ENCODE data around the gene PDCD5.
A peak's percentile ranks its signal among the peaks of the same experiment; 100 is the strongest.
"Not testable (repeated sequence)": the region's sequence is repeated elsewhere in the genome, so short reads cannot be mapped to it uniquely, and the experiment has no call there.

PDCD5 gene, protein sequence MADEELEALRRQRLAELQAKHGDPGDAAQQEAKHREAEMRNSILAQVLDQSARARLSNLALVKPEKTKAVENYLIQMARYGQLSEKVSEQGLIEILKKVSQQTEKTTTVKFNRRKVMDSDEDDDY

DNA sequence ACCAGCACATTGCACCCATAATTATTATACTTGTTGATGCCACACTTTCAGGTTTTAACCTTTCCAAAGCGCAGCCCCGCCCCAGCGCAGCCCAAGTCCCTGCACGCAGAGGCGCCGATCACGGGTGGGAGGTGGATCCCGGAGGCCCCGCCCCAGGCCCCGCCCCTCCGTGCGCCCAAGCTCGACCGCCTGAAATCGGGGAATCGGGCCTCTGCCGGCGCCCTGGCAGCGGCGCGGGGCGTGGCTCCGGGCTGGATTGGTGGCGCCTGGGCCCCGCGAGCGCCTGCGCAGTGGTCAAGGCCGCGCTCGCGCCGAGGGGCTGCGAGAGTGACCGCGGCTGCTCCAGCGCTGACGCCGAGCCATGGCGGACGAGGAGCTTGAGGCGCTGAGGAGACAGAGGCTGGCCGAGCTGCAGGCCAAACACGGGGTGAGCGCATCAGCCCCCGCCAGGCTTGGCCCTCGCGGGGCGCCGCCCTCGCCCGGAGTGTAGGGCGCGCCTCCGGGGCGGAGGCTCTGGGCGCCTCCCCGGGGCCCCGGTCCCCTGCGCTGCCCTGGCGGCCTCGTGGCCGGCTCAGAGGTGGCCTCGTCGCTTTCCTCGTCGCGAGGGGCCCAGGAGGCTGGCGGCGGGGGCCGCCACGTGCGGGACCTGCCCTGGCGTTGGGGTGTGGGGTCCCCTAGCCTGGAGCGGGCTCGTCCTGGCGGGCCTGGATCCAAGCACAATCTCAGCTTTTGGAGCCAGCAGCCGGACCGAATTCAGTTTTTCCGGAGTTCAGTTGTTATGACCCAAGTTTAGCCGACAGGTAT, at the start of gene PDCD5:
Gene PDCD5 (plus strand): TSS at position 290 of the 804 bp plus-strand sequence. CDS start 72 bp downstream, at position 362.
- Histone ChIP-seq H3K27me3 (ENCODE audit: control insufficient read depth, insufficient read depth, low read length) (peaks cover 11% of the 10 kb centered on the region), H3K27ac (ENCODE audit: low read depth, low read length) (peak within 1 kb of the TSS; percentile 2; the same call in 1 of the 2 replicates), H3K9ac (ENCODE audit: low read length) (peak within 1 kb of the TSS; percentile 89), H3K4me3 (ENCODE audit: low read depth, low read length) (peak within 1 kb of the TSS; percentile 69), H3K4me1 (ENCODE audit: control insufficient read depth, insufficient read depth, low read length) (no peaks in the 10 kb centered on the region), H3K36me3 (ENCODE audit: control insufficient read depth, insufficient read depth, low read length) (peaks cover 36% of the 10 kb centered on the region), H3K9me3 (ENCODE audit: control insufficient read depth, insufficient read depth, low read depth, low read length) (no peaks in the 10 kb centered on the region)

DNA sequence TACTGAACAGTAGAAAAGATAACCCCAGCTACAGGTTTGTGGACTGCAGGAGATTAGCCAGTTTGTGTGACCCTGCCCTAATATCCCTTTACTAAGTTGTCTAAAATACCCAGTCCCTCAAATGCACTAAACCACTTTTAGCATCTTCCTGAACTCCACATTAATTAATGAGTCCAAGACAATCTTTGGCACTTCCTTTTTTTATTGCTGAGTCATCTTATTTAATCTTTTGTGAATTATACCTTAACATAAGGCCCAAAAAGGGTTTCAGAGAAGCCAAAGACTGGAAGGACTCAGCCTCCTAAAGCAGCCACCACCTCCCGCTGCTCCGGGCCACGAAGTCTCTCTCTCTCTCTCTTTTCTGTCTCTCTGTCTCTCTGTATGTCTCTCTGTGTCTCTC, 48.8 kb upstream of the PDCD5 start:
- no peaks in the 10 kb centered on the region for H3K4me1 ChIP-seq (ENCODE audit: control insufficient read depth, insufficient read depth, low read length)
- H3K9me3 ChIP-seq (ENCODE audit: control insufficient read depth, insufficient read depth, low read depth, low read length) = peaks cover 9% of the 10 kb centered on the region
- H3K27me3 ChIP-seq (ENCODE audit: control insufficient read depth, insufficient read depth, low read length) = no peaks in the 10 kb centered on the region
- no peak overlapping the region for H3K9ac ChIP-seq (ENCODE audit: low read length)
- no peak overlapping the region for H3K27ac ChIP-seq (ENCODE audit: low read depth, low read length)
- no peak overlapping the region for H3K4me3 ChIP-seq (ENCODE audit: low read depth, low read length)
- H3K36me3 ChIP-seq (ENCODE audit: control insufficient read depth, insufficient read depth, low read length) = no peaks in the 10 kb centered on the region

DNA sequence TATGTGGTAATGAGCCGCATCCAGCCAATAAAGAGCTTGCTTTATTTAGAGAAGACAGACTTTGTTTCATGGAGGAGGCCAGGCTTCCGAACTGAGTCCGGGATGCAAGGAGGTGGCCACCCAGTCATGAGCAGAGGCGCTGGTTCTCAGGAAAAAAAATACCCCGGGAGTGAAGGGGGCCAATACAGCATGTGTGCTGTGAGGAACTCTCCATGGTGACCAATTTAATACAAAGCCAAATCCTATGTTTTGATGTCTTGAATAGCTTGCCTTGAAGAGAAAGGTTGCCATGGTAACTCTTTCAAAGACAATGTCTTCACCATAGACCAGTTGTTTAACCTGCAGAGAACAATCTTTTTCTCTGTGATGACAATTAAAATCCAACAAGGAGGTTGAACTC, 43.4 kb upstream of the PDCD5 start:
- no peaks in the 10 kb centered on the region for H3K9me3 ChIP-seq (ENCODE audit: control insufficient read depth, insufficient read depth, low read depth, low read length)
- H3K27ac ChIP-seq (ENCODE audit: low read depth, low read length) = no peak overlapping the region
- H3K27me3 ChIP-seq (ENCODE audit: control insufficient read depth, insufficient read depth, low read length) = no peaks in the 10 kb centered on the region
- H3K36me3 ChIP-seq (ENCODE audit: control insufficient read depth, insufficient read depth, low read length) = no peaks in the 10 kb centered on the region
- no peak overlapping the region for H3K4me3 ChIP-seq (ENCODE audit: low read depth, low read length)
- H3K4me1 ChIP-seq (ENCODE audit: control insufficient read depth, insufficient read depth, low read length) = no peaks in the 10 kb centered on the region
- H3K9ac ChIP-seq (ENCODE audit: low read length) = no peak overlapping the region

DNA sequence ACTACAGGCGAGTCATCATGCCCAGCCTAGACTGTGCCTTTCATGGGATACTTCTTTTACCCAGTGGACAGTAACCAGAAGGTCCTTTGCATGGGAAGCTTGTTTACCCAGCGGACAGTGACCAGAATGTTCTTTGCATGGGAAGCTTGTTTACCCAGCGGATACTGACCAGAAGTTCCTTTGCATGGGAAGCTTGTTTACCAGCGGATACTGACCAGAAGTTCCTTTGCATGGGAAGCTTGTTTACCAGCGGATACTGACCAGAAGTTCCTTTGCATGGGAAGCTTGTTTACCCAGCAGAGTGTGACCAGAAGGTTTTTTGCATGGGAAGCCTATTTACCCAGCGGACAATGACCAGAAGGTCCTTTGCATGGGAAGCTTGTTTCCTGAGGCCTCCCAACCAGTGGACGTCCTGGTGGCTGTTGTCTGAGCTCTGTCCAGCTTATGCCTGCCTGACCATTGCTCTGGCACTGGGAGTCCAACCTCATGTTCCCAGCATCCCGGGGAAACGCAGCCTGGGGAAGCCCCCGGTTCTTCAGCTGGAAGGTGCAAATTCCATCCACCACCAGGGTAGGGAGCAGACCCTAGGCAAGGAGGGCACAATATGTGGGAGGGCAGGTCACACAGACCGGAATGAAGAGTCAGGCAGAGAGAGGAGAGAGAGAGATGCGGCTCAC, 41.6 kb upstream of the PDCD5 start:
- no peak overlapping the region for H3K9ac ChIP-seq (ENCODE audit: low read length)
- H3K36me3 ChIP-seq (ENCODE audit: control insufficient read depth, insufficient read depth, low read length) = no peaks in the 10 kb centered on the region
- no peaks in the 10 kb centered on the region for H3K27me3 ChIP-seq (ENCODE audit: control insufficient read depth, insufficient read depth, low read length)
- H3K4me3 ChIP-seq (ENCODE audit: low read depth, low read length) = no peak overlapping the region
- no peaks in the 10 kb centered on the region for H3K9me3 ChIP-seq (ENCODE audit: control insufficient read depth, insufficient read depth, low read depth, low read length)
- H3K4me1 ChIP-seq (ENCODE audit: control insufficient read depth, insufficient read depth, low read length) = no peaks in the 10 kb centered on the region
- no peak overlapping the region for H3K27ac ChIP-seq (ENCODE audit: low read depth, low read length)

- no peak overlapping the region for H3K27ac ChIP-seq (ENCODE audit: low read depth, low read length)
- H3K36me3 ChIP-seq (ENCODE audit: control insufficient read depth, insufficient read depth, low read length) = no peaks in the 10 kb centered on the region
- no peaks in the 10 kb centered on the region for H3K9me3 ChIP-seq (ENCODE audit: control insufficient read depth, insufficient read depth, low read depth, low read length)
- no peaks in the 10 kb centered on the region for H3K27me3 ChIP-seq (ENCODE audit: control insufficient read depth, insufficient read depth, low read length)
- no peak overlapping the region for H3K9ac ChIP-seq (ENCODE audit: low read length)
- H3K4me3 ChIP-seq (ENCODE audit: low read depth, low read length) = no peak overlapping the region
- no peaks in the 10 kb centered on the region for H3K4me1 ChIP-seq (ENCODE audit: control insufficient read depth, insufficient read depth, low read length)
Measured at GRCh38 chr19:32540621-32541020, 40.4 kb upstream of the PDCD5 start.

DNA sequence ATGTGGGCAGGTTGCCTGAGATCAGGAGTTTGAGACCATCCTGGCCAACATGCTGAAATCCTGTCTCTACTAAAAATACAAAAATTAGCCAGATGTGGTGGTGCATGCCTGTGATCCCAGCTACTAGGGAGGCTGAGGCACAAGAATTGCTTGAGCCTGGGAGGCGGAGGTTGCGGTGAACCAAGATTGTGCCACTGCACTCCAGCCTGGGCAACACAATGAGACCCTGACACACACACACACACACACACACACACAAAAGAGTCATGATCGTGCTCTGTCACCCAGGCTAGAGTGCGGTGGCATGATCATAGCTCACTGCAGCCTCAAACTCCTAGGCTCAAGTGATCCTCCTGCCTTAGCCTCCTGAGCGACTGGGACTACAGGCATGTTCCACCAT, 39.6 kb upstream of the PDCD5 start:
- H3K36me3 ChIP-seq (ENCODE audit: control insufficient read depth, insufficient read depth, low read length); H3K4me1 ChIP-seq (ENCODE audit: control insufficient read depth, insufficient read depth, low read length); H3K27me3 ChIP-seq (ENCODE audit: control insufficient read depth, insufficient read depth, low read length); H3K9ac ChIP-seq (ENCODE audit: low read length); H3K4me3 ChIP-seq (ENCODE audit: low read depth, low read length); H3K27ac ChIP-seq (ENCODE audit: low read depth, low read length); H3K9me3 ChIP-seq (ENCODE audit: control insufficient read depth, insufficient read depth, low read depth, low read length): not testable (repeated sequence)

GRCh38 chr19:32542477-32543108, 38.4 kb upstream of the PDCD5 start:
- no peaks in the 10 kb centered on the region for H3K27me3 ChIP-seq (ENCODE audit: control insufficient read depth, insufficient read depth, low read length)
- no peaks in the 10 kb centered on the region for H3K36me3 ChIP-seq (ENCODE audit: control insufficient read depth, insufficient read depth, low read length)
- no peaks in the 10 kb centered on the region for H3K9me3 ChIP-seq (ENCODE audit: control insufficient read depth, insufficient read depth, low read depth, low read length)
- H3K4me1 ChIP-seq (ENCODE audit: control insufficient read depth, insufficient read depth, low read length) = no peaks in the 10 kb centered on the region
- H3K4me3 ChIP-seq (ENCODE audit: low read depth, low read length) = no peak overlapping the region
- H3K9ac ChIP-seq (ENCODE audit: low read length) = no peak overlapping the region
- H3K27ac ChIP-seq (ENCODE audit: low read depth, low read length) = no peak overlapping the region

DNA sequence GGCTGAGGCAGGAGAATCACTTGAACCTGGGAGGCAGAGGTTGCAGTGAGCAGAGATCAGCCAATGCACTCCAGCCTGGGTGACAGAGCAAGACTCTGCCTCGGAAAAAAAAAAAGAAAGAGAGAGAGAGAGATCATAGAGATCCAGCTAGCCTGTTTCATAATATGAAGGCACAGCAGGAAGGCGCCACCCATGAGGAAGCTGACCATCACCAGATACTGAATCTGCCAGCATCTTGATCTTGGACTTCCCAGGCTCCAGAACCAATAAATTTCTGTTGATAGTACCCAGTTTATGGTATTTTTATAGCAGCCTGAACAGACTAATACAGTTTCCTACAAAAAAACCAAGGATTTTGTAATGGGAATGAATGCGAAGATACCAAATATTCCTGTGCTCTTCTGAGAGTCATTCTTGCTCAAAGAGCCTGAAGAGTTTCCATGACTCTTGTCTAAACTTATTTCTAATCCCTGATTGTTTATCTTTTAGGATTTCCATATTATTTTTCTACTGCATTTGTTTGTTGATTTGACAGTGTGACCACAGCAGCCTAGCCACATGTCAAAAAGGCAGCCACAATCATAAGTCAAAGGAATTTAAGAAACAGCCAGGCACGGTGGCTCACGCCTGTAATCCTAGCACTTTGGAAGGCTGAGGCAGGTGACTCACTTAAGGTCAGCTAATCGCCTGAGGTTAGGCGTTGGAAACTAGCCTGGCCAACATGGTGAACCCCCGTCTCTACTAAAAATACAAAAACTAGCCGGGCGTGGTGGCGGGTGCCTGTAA, 37.7 kb upstream of the PDCD5 start:
- Histone ChIP-seq H3K4me1 (ENCODE audit: control insufficient read depth, insufficient read depth, low read length) (no peaks in the 10 kb centered on the region), H3K27ac (ENCODE audit: low read depth, low read length) (no peak overlapping the region), H3K9ac (ENCODE audit: low read length) (no peak overlapping the region)

GRCh38 chr19:32544917-32545316, 36.1 kb upstream of the PDCD5 start:
- Histone ChIP-seq H3K27ac (ENCODE audit: low read depth, low read length) (no peak overlapping the region), H3K9ac (ENCODE audit: low read length) (no peak overlapping the region), H3K36me3 (ENCODE audit: control insufficient read depth, insufficient read depth, low read length) (no peaks in the 10 kb centered on the region), H3K9me3 (ENCODE audit: control insufficient read depth, insufficient read depth, low read depth, low read length) (no peaks in the 10 kb centered on the region), H3K27me3 (ENCODE audit: control insufficient read depth, insufficient read depth, low read length) (no peaks in the 10 kb centered on the region), H3K4me1 (ENCODE audit: control insufficient read depth, insufficient read depth, low read length) (no peaks in the 10 kb centered on the region), H3K4me3 (ENCODE audit: low read depth, low read length) (no peak overlapping the region)

More for the DNA sequence above, 37.7 kb upstream of the PDCD5 start:
- Histone ChIP-seq H3K36me3 (ENCODE audit: control insufficient read depth, insufficient read depth, low read length) (no peaks in the 10 kb centered on the region), H3K4me3 (ENCODE audit: low read depth, low read length) (no peak overlapping the region), H3K9me3 (ENCODE audit: control insufficient read depth, insufficient read depth, low read depth, low read length) (no peaks in the 10 kb centered on the region), H3K27me3 (ENCODE audit: control insufficient read depth, insufficient read depth, low read length) (no peaks in the 10 kb centered on the region)

GRCh38 chr19:32550666-32551065, 30.3 kb upstream of the PDCD5 start:
- no peak overlapping the region for H3K27ac ChIP-seq (ENCODE audit: low read depth, low read length)
- H3K9me3 ChIP-seq (ENCODE audit: control insufficient read depth, insufficient read depth, low read depth, low read length) = no peaks in the 10 kb centered on the region
- H3K36me3 ChIP-seq (ENCODE audit: control insufficient read depth, insufficient read depth, low read length) = no peaks in the 10 kb centered on the region
- no peak overlapping the region for H3K9ac ChIP-seq (ENCODE audit: low read length)
- no peaks in the 10 kb centered on the region for H3K4me1 ChIP-seq (ENCODE audit: control insufficient read depth, insufficient read depth, low read length)
- H3K4me3 ChIP-seq (ENCODE audit: low read depth, low read length) = no peak overlapping the region
- no peaks in the 10 kb centered on the region for H3K27me3 ChIP-seq (ENCODE audit: control insufficient read depth, insufficient read depth, low read length)

Data from HUES6 (cell line).